Lung (tissue), 12 donors: ENCODE measurements around the gene TBC1D4. TPM values are rescaled to one million over a fixed set of nuclear protein-coding genes. Genes with fewer than 3 reads are reported as not detected.

ENCODE experiments used
- ATAC-seq: fragments of 200-7000 bp; cut with Tn5 transposase; one replicate; pipeline ENCODE4 v1.9.1; 2020; ENCODE audit warnings: moderate number of reproducible peaks; ENCODE audit not compliant: insufficient read depth, low FRiP score
- DNase-seq, 3 donors: peaks; one replicate each; pipeline ENCODE4 v3.0.0-alpha.2; 2013 to 2017
- H3K27ac ChIP-seq, 2 donors: one replicate each; pipeline ENCODE4 v1.5.1; 2013; ENCODE audit warnings: mild to moderate bottlenecking in 2 of 2, moderate library complexity in 2 of 2, control low read depth in 1 of 2, inconsistent platforms in 1 of 2, low read depth in 1 of 2, low read length in 1 of 2
- H3K27me3 ChIP-seq, 3 donors: one replicate each; pipeline ENCODE4 v1.5.1; 2013; ENCODE audit warnings: low read length in 2 of 3; ENCODE audit not compliant: control insufficient read depth in 3 of 3, insufficient read depth in 3 of 3
- H3K36me3 ChIP-seq, 4 donors: one replicate each; pipeline ENCODE4 v1.5.1; 2013; ENCODE audit warnings: low read length in 4 of 4, mild to moderate bottlenecking in 1 of 4, moderate library complexity in 1 of 4; ENCODE audit not compliant: control insufficient read depth in 4 of 4, insufficient read depth in 4 of 4
- H3K4me1 ChIP-seq, 5 donors: one replicate each; pipeline ENCODE4 v1.5.1; 2013; ENCODE audit warnings: low read length in 5 of 5, mild to moderate bottlenecking in 2 of 5, moderate library complexity in 1 of 5; ENCODE audit not compliant: control insufficient read depth in 5 of 5, insufficient read depth in 5 of 5
- H3K4me3 ChIP-seq: one replicate; pipeline ENCODE4 v1.5.1; 2013; ENCODE audit warnings: mild to moderate bottlenecking, control low read depth, moderate library complexity
- H3K9ac ChIP-seq, 2 donors: one replicate each; pipeline ENCODE4 v1.5.1; 2013; ENCODE audit warnings: low read length in 2 of 2, control low read depth in 1 of 2; ENCODE audit not compliant: insufficient read depth in 1 of 2
- H3K9me3 ChIP-seq, 4 donors: one replicate each; pipeline ENCODE4 v1.5.1; 2013; ENCODE audit warnings: low read length in 3 of 4, mild to moderate bottlenecking in 1 of 4, moderate library complexity in 1 of 4; ENCODE audit not compliant: control insufficient read depth in 4 of 4, insufficient read depth in 3 of 4
- CTCF ChIP-seq: IDR thresholded peaks from 2 replicates; pipeline ENCODE4 v1.5.1; 2012; ENCODE audit warnings: mild to moderate bottlenecking; ENCODE audit errors: control extremely low read depth, extremely low read depth
- WGBS, 2 donors: extraction: QIAGEN DNeasy Blood & Tissue Kit; methylation state at CpG; one replicate each; pipeline ENCODE4 v1.1.7; 2013; 5-methylcytosine and 5-hydroxymethylcytosine counted together
- polyA plus RNA-seq, 2 donors: library from polyadenylated mRNA; stranded (reverse); fragments of 200-250 nt; gene quantifications; one replicate each; pipeline ENCODE4 v1.2.1, GENCODE V29; 2013
- total RNA-seq, 2 donors: library from RNA; depleted of rRNA in 1 of 2; stranded (reverse); fragments of >200 nt in 1 of 2; gene quantifications; one replicate each; pipeline ENCODE4 v1.2.1, GENCODE V29; 2014 to 2021
- donor health status: control.
- donor health status: control.
- donor health status: Bipolar disorder and iron deficiency.
- donor health status: healthy.
- donor health status: DM: yes; HTN: yes; CAD: no.

TBC1D4 gene
- total and polyA plus RNA-seq, 4 donors = 4.3 to 26.4 (median 14.0) TPM

- no peak for TF ChIP-seq CTCF
- WGBS, 2 donors = 72 to 92% methylated on average over 3 of the region's 3 CpGs
- Histone ChIP-seq H3K36me3 (no peaks in the 10 kb centered on the region), H3K9ac (no peak overlapping the region), H3K27ac (peak overlapping the region in 1 of 2 donors; percentile 61), H3K9me3 (no peaks in the 10 kb centered on the region), H3K4me3 (no peak overlapping the region), H3K27me3 (no peaks in the 10 kb centered on the region), H3K4me1 (peaks cover 14 to 37% (median 21%) of the 10 kb centered on the region in 5 donors)
- ATAC-seq (no peak), DNase-seq (no peak)
Measured at GRCh38 chr13:75418186-75418843, 63.7 kb downstream of the TBC1D4 start.

GRCh38 chr13:75417656-75418055 lies 64.3 kb downstream of the TBC1D4 start:
- no peak for TF ChIP-seq CTCF
- DNase-seq = no peak
- Histone ChIP-seq H3K9me3 (no peaks in the 10 kb centered on the region), H3K27ac (no peak overlapping the region), H3K4me3 (no peak overlapping the region), H3K9ac (no peak overlapping the region), H3K36me3 (no peaks in the 10 kb centered on the region), H3K4me1 (peaks cover 14 to 35% (median 21%) of the 10 kb centered on the region in 5 donors), H3K27me3 (no peaks in the 10 kb centered on the region)
- no peak for ATAC-seq
- WGBS, 2 donors = 24 to 31% methylated on average over 2 of the region's 2 CpGs

GRCh38 chr13:75417012-75417384 lies 65.0 kb downstream of the TBC1D4 start:
- TF ChIP-seq CTCF = no peak
- 68 to 70% methylated on average over 6 of the region's 6 CpGs for WGBS, 2 donors
- Histone ChIP-seq H3K36me3 (no peaks in the 10 kb centered on the region), H3K4me3 (no peak overlapping the region), H3K27me3 (no peaks in the 10 kb centered on the region), H3K9me3 (no peaks in the 10 kb centered on the region), H3K27ac (peak overlapping the region; percentile 9 to 68), H3K9ac (no peak overlapping the region), H3K4me1 (peaks cover 14 to 35% (median 21%) of the 10 kb centered on the region in 5 donors)
- no peak for DNase-seq
- no peak for ATAC-seq
